Astrocyte (in vitro differentiated cells and primary cell): ENCODE data around the gene FAM50A. TPM values are rescaled to one million over a fixed set of nuclear protein-coding genes. Genes with fewer than 3 reads are reported as not detected.

ENCODE experiments used
- DNase-seq: peaks from one replicate; pipeline ENCODE4 v3.0.0-alpha.2; 2010; ENCODE audit warnings: low read depth
- FAIRE-seq: peaks from 2 replicates; lab custom pipeline; 2011; peaks lifted over from hg19 to GRCh38; lab: Jason Lieb, UNC
- H2AFZ ChIP-seq: 2 replicates; pipeline ENCODE4 v1.6.0; 2012; ENCODE audit warnings: low read depth, low read length, inconsistent platforms
- H3K27ac ChIP-seq: 2 replicates; pipeline ENCODE4 v1.5.1; 2011; ENCODE audit warnings: low read depth, low read length, inconsistent platforms
- H3K27me3 ChIP-seq: 2 replicates; pipeline ENCODE4 v1.6.0; 2011; ENCODE audit warnings: low read length, inconsistent platforms; ENCODE audit not compliant: insufficient read depth
- H3K36me3 ChIP-seq: 2 replicates; pipeline ENCODE4 v1.5.1; 2011; ENCODE audit warnings: low read length, inconsistent platforms; ENCODE audit not compliant: insufficient read depth
- H3K4me1 ChIP-seq: 2 replicates; pipeline ENCODE4 v1.5.1; 2011; ENCODE audit warnings: low read length, inconsistent platforms; ENCODE audit not compliant: insufficient read depth
- H3K4me2 ChIP-seq: 2 replicates; pipeline ENCODE4 v1.6.0; 2012; ENCODE audit warnings: low read length, inconsistent platforms
- H3K4me3 ChIP-seq: 2 replicates; pipeline ENCODE4 v1.5.1; 2011; ENCODE audit warnings: low read depth, mild to moderate bottlenecking, low read length, inconsistent platforms; ENCODE audit not compliant: insufficient read depth
- H3K79me2 ChIP-seq: 2 replicates; pipeline ENCODE4 v1.6.0; 2012; ENCODE audit warnings: mild to moderate bottlenecking, low read length, inconsistent platforms; ENCODE audit not compliant: insufficient read depth
- H3K9ac ChIP-seq: 2 replicates; pipeline ENCODE4 v1.6.0; 2012; ENCODE audit warnings: mild to moderate bottlenecking, low read length, inconsistent platforms
- H3K9me3 ChIP-seq: 2 replicates; pipeline ENCODE4 v1.5.1; 2012; ENCODE audit warnings: low read depth, mild to moderate bottlenecking, low read length, inconsistent platforms; ENCODE audit not compliant: insufficient read depth
- H4K20me1 ChIP-seq: 2 replicates; pipeline ENCODE4 v1.6.0; 2012; ENCODE audit warnings: low read length, inconsistent platforms; ENCODE audit not compliant: insufficient read depth
- H3K27ac Mint-ChIP-seq: one replicate; pipeline ENCODE4 v1.8.0; 2021; ENCODE audit warnings: mild to moderate bottlenecking, mixed read lengths; ENCODE audit not compliant: unreplicated experiment
- H3K27me3 Mint-ChIP-seq: one replicate; pipeline ENCODE4 v1.8.0; 2021; ENCODE audit warnings: low read depth, mixed read lengths; ENCODE audit not compliant: unreplicated experiment
- H3K36me3 Mint-ChIP-seq: one replicate; pipeline ENCODE4 v1.8.0; 2021; ENCODE audit warnings: low read depth, mixed read lengths; ENCODE audit not compliant: unreplicated experiment
- H3K4me1 Mint-ChIP-seq: one replicate; pipeline ENCODE4 v1.8.0; 2021; ENCODE audit warnings: low read depth, mixed read lengths; ENCODE audit not compliant: unreplicated experiment
- H3K4me3 Mint-ChIP-seq: one replicate; pipeline ENCODE4 v1.8.0; 2021; ENCODE audit warnings: mild to moderate bottlenecking, moderate library complexity, mixed read lengths; ENCODE audit not compliant: unreplicated experiment
- H3K9me3 Mint-ChIP-seq: one replicate; pipeline ENCODE4 v1.8.0; 2021; ENCODE audit warnings: mild to moderate bottlenecking, mixed read lengths; ENCODE audit not compliant: unreplicated experiment
- EZH2 ChIP-seq: IDR thresholded peaks from 2 replicates; pipeline ENCODE4 v1.6.1; 2012; ENCODE audit warnings: mild to moderate bottlenecking, low read length, inconsistent platforms; ENCODE audit not compliant: insufficient read depth
- total RNA-seq: library from RNA; stranded (reverse); gene quantifications from 2 replicates; pipeline ENCODE4 v1.2.1, GENCODE V29; 2021
- TF ChIP-seq, protein P1 (sequence below): IDR thresholded peaks from 2 replicates; pipeline ENCODE4 v1.5.1; 2011; ENCODE audit warnings: low read depth, mild to moderate bottlenecking, inconsistent platforms, low read length, moderate library complexity; ENCODE audit not compliant: insufficient read depth

FAM50A gene
- total RNA-seq, 1 donor from 2014 or later, result 100.0 TPM

DNA sequence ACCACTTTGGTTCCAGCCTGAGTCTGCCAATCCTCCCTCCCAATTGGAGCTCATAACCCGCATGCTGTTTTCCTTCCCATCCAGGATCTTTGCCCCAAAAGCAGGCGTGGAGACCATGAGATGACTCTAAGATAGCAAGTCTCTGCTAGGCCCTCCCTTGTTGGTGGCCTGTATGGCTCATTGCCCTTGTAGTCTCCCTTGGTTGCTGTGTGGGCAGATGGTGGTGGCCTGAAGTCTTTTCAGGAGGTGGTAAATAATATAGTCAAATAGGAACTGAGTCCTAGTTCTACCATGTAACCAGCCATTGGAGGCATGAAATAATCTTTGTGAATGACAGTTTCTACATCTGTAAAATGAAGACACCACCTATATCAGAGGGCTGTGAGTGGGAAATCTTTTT is 14.2 kb upstream of the FAM50A start:
- FAIRE-seq (no peak), DNase-seq (no peak)
- TF ChIP-seq, protein P1, sequence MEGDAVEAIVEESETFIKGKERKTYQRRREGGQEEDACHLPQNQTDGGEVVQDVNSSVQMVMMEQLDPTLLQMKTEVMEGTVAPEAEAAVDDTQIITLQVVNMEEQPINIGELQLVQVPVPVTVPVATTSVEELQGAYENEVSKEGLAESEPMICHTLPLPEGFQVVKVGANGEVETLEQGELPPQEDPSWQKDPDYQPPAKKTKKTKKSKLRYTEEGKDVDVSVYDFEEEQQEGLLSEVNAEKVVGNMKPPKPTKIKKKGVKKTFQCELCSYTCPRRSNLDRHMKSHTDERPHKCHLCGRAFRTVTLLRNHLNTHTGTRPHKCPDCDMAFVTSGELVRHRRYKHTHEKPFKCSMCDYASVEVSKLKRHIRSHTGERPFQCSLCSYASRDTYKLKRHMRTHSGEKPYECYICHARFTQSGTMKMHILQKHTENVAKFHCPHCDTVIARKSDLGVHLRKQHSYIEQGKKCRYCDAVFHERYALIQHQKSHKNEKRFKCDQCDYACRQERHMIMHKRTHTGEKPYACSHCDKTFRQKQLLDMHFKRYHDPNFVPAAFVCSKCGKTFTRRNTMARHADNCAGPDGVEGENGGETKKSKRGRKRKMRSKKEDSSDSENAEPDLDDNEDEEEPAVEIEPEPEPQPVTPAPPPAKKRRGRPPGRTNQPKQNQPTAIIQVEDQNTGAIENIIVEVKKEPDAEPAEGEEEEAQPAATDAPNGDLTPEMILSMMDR, result no peak
- TF ChIP-seq EZH2, result no peak
- no peaks in the 10 kb centered on the region for H3K9me3 ChIP-seq
- H3K4me3 ChIP-seq, result peak overlapping the region; percentile 66
- no peaks in the 10 kb centered on the region for H3K27me3 ChIP-seq
- H4K20me1 ChIP-seq, result peaks cover 21% of the 10 kb centered on the region
- H3K27ac Mint-ChIP-seq, result no peak overlapping the region
- no peaks in the 10 kb centered on the region for H3K4me1 ChIP-seq
- H3K4me1 Mint-ChIP-seq, result peaks cover 16% of the 10 kb centered on the region
- no peaks in the 10 kb centered on the region for H3K27me3 Mint-ChIP-seq
- peak overlapping the region; percentile 82 for H3K4me3 Mint-ChIP-seq
- H3K36me3 ChIP-seq, result no peaks in the 10 kb centered on the region
- peak overlapping the region; percentile 86 for H3K4me2 ChIP-seq
- peaks cover 29% of the 10 kb centered on the region for H3K79me2 ChIP-seq
- H3K9me3 Mint-ChIP-seq, result no peaks in the 10 kb centered on the region
- H2AFZ ChIP-seq, result no peak overlapping the region
- H3K9ac ChIP-seq, result no peak overlapping the region
- H3K27ac ChIP-seq, result no peak overlapping the region
- H3K36me3 Mint-ChIP-seq, result no peaks in the 10 kb centered on the region

DNA sequence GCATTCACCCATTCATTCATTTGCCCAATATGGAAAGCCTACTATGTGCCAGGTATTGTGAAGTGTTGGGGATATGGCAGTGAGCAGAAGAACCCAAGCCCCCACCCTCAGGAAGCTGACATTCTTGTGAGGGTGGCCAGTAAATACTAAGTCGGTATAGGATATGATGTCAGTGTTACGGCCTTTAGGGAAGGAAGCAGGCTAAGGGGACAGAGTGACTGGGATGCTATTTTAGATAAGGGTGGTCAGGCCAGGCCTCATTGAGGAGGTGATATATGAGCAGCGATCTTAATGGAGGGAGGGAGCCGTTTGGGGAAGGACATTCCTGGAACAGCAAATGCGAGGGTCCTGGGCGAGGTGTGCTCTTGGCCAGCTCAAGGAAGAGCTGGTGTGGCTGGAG is 13.5 kb upstream of the FAM50A start:
- Histone ChIP-seq H3K36me3 (no peaks in the 10 kb centered on the region), H2AFZ (no peak overlapping the region), H3K9me3 (no peaks in the 10 kb centered on the region), H4K20me1 (peaks cover 21% of the 10 kb centered on the region), H3K9ac (no peak overlapping the region), H3K4me1 (no peaks in the 10 kb centered on the region), H3K27ac (no peak overlapping the region), H3K4me3 (no peak overlapping the region), H3K27me3 (no peaks in the 10 kb centered on the region), H3K79me2 (peaks cover 29% of the 10 kb centered on the region), H3K4me2 (no peak overlapping the region)
- Mint-ChIP-seq H3K4me1 (peaks cover 16% of the 10 kb centered on the region), H3K9me3 (no peaks in the 10 kb centered on the region), H3K4me3 (peak overlapping the region; percentile 50), H3K27me3 (no peaks in the 10 kb centered on the region), H3K36me3 (no peaks in the 10 kb centered on the region), H3K27ac (no peak overlapping the region)
- no peak for DNase-seq
- TF ChIP-seq, protein P1, result no peak
- no peak for TF ChIP-seq EZH2
- peak; percentile 70 for FAIRE-seq

DNA sequence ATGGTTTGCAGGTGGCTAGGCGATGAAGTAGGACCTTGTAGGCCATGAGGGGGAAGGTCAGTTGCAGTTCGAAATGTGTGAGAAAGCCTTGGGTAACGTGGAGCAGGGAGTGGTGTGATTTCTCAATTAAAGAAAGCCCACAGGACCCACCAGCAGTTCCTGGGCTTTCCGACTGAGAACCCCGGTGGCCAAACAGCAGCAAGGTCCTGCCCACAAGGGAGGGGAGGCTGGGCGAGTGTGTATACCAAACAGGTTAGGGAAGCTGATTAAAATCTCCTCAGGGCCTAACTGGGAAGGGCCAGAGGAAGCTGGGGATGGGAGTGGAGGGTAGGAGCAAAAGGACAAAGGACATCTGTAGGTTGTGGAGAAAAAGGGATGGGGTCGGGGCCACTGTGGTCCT is 13.0 kb upstream of the FAM50A start:
- no peaks in the 10 kb centered on the region for H3K36me3 Mint-ChIP-seq
- H3K9me3 ChIP-seq, result no peaks in the 10 kb centered on the region
- DNase-seq (no peak), FAIRE-seq (no peak)
- no peak overlapping the region for H2AFZ ChIP-seq
- peaks cover 16% of the 10 kb centered on the region for H3K4me1 Mint-ChIP-seq
- no peak overlapping the region for H3K27ac Mint-ChIP-seq
- no peaks in the 10 kb centered on the region for H3K4me1 ChIP-seq
- peak overlapping the region; percentile 50 for H3K4me3 Mint-ChIP-seq
- no peaks in the 10 kb centered on the region for H3K27me3 Mint-ChIP-seq
- no peak overlapping the region for H3K9ac ChIP-seq
- no peak overlapping the region for H3K4me3 ChIP-seq
- H3K36me3 ChIP-seq, result no peaks in the 10 kb centered on the region
- peaks cover 21% of the 10 kb centered on the region for H4K20me1 ChIP-seq
- TF ChIP-seq, protein P1, result no peak
- TF ChIP-seq EZH2, result no peak
- no peak overlapping the region for H3K4me2 ChIP-seq
- no peaks in the 10 kb centered on the region for H3K9me3 Mint-ChIP-seq
- H3K27ac ChIP-seq, result no peak overlapping the region
- peaks cover 29% of the 10 kb centered on the region for H3K79me2 ChIP-seq
- no peaks in the 10 kb centered on the region for H3K27me3 ChIP-seq
